ENCODE measurements around the gene CTDSPL. TPM values are rescaled to one million over a fixed set of nuclear protein-coding genes. Genes with fewer than 3 reads are reported as not detected.

Gene CTDSPL
- total and polyA plus RNA-seq, 10 of the 15 experiments (the other 5 are each of a cell fraction or from before 2014, with no cell fraction given), result 0.05 to 0.51 (median 0.18) TPM; not detected in 6

DNA sequence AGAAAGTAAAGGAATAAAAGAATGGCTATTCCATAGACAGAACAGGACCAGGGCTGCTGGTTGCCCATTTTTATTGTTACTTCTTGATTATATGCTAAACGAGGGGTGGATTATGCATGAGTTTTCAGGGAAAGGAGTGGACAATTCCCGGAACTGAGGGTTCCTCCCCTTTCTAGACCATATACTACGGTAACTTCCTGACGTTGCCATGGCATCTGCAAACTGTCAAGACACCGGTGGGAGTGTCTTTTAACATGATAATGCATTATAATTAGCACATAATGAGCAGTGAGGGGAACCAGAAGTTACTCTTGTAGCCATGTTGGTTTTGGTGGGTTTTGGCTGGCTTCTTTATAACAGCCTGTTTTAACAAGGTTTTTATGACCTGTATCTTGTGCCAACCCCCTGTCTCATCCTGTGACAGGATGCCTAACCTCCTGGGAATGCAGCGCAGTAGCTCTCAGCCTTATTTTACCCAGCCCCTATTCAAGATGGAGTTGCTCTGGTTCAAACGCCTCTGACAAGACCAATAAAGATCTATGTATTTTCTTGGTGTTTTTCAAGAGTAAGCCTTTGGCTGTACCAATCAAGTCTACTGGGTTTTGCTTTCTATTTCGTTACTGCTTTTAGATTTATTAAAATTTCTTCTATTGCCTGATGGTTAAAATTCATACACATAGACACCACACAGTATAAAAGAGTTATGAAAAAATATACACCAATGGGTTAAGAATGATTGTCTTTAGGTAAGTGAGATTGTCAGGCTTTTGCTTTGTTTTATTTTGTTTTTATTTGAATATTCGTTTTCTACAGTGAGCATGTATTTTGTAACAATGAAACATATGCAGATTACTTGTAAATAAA is 37.4 kb upstream of the CTDSPL start:
- in situ Hi-C loops (cut with MboI) (no loop called here), intact Hi-C loops (cut with micrococcal nuclease; ENCODE audit: unreplicated experiment) (no loop called here)
- H2AFZ ChIP-seq (ENCODE audit: control insufficient read depth, low read depth, low read length), result no peak overlapping the region
- FAIRE-seq, result no peak
- WGBS (ENCODE audit: insufficient coverage, insufficient replicate concordance, low lambda C conversion rate, missing lambda C conversion rate), result 26% methylated on average over 9 of the region's 9 CpGs
- H3K27ac ChIP-seq (ENCODE audit: control insufficient read depth, insufficient read depth), result no peak overlapping the region
- H3K27me3 ChIP-seq (replicated peaks in 1 of 2; ENCODE audit: control insufficient read depth in 2 of 2, insufficient read depth in 2 of 2, low read length in 1 of 2), result 0 out of 4 replicates have a peak, but pooled peaks cover 0 to 2% of the 10 kb centered on the region in 2 experiments
- H3K9me3 ChIP-seq (replicated peaks; ENCODE audit: control insufficient read depth, insufficient read depth, low read length), result no peaks in the 10 kb centered on the region
- DNase-seq (ENCODE audit: low read depth, low spot score), result no peak
- ChIA-PET POLR2A (no interaction called here), CTCF (no interaction called here), SMC1A (ENCODE audit: uncharacterized antibody, unreplicated experiment) (no interaction called here), RAD21 (ENCODE audit: unreplicated experiment) (no interaction called here)
- no peaks in the 10 kb centered on the region for H4K20me1 ChIP-seq (ENCODE audit: control insufficient read depth, insufficient read depth)
- no peaks in the 10 kb centered on the region for H3K36me3 ChIP-seq (ENCODE audit: control insufficient read depth in 2 of 2, insufficient read depth in 2 of 2, low read length in 1 of 2)
- ATAC-seq, result no peak
- BruUV-seq (replicated peaks), result no TSS peak
- no peak overlapping the region for H3K4me3 ChIP-seq
- no peak overlapping the region for H3K9ac ChIP-seq (ENCODE audit: control insufficient read depth, insufficient read depth, low read length)
- H3K79me2 ChIP-seq (ENCODE audit: control insufficient read depth, insufficient read depth, low read length), result no peaks in the 10 kb centered on the region
- TF ChIP-seq CHD1 (IDR thresholded peaks at IDR 0.05; ENCODE audit: low read depth, low read length), result no peak
- TF ChIP-seq SRF (IDR thresholded peaks at IDR 0.05; ENCODE audit: low read depth in 2 of 2, low read length in 2 of 2), result 0 out of 4 replicates have a peak, but pooled peaks of 1 of the 2 experiments have one; percentile 43
- no peaks in the 10 kb centered on the region for H3K4me1 ChIP-seq (ENCODE audit: control insufficient read depth, insufficient read depth, low read length)
- no peak overlapping the region for H3K4me2 ChIP-seq (ENCODE audit: control insufficient read depth, insufficient read depth)

DNA sequence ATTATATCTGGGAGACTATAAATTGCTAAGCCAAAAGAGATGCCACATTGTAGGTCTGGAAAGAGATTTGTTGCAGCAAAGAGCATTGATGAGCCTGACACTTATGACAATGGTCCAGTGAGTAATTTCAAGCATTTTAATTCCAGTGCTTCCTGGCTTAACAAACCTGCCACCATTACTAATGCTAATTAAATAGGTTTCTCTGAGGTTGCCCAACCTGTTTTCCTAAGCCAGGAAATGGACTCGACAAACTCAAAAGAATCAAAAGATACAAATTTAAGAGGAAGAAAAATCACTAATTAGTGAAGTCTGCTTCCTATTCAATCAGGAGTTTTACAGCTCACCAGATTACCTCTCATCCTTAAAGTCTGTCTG is 36.7 kb upstream of the CTDSPL start:
- H3K27ac ChIP-seq (ENCODE audit: control insufficient read depth, insufficient read depth), result no peak overlapping the region
- no peak overlapping the region for H3K9ac ChIP-seq (ENCODE audit: control insufficient read depth, insufficient read depth, low read length)
- FAIRE-seq (no peak), DNase-seq (ENCODE audit: low read depth, low spot score) (no peak), ATAC-seq (no peak)
- H3K4me2 ChIP-seq (ENCODE audit: control insufficient read depth, insufficient read depth), result no peak overlapping the region
- no peak overlapping the region for H2AFZ ChIP-seq (ENCODE audit: control insufficient read depth, low read depth, low read length)
- no TSS peak for BruUV-seq (replicated peaks)
- POLR2A ChIA-PET, result no interaction called here
- SMC1A ChIA-PET (ENCODE audit: uncharacterized antibody, unreplicated experiment), result interaction anchor here (1.1 kb wide), 1 partner anchor 9 kb away, joined by 3 read pairs; no protein-coding TSS in a partner anchor
- H3K9me3 ChIP-seq (replicated peaks; ENCODE audit: control insufficient read depth, insufficient read depth, low read length), result no peaks in the 10 kb centered on the region
- no peaks in the 10 kb centered on the region for H3K4me1 ChIP-seq (ENCODE audit: control insufficient read depth, insufficient read depth, low read length)
- no peaks in the 10 kb centered on the region for H4K20me1 ChIP-seq (ENCODE audit: control insufficient read depth, insufficient read depth)
- 20% methylated on average over 1 of the region's 1 CpG for WGBS (ENCODE audit: insufficient coverage, insufficient replicate concordance, low lambda C conversion rate, missing lambda C conversion rate)
- H3K79me2 ChIP-seq (ENCODE audit: control insufficient read depth, insufficient read depth, low read length), result no peaks in the 10 kb centered on the region
- no peak overlapping the region for H3K4me3 ChIP-seq
- intact Hi-C loops (cut with micrococcal nuclease; ENCODE audit: unreplicated experiment), result no loop called here
- in situ Hi-C loops (cut with MboI), result no loop called here
- CTCF ChIA-PET, result no interaction called here
- 0 out of 4 replicates have a peak, but pooled peaks cover 0 to 2% of the 10 kb centered on the region in 2 experiments for H3K27me3 ChIP-seq (replicated peaks in 1 of 2; ENCODE audit: control insufficient read depth in 2 of 2, insufficient read depth in 2 of 2, low read length in 1 of 2)
- H3K36me3 ChIP-seq (ENCODE audit: control insufficient read depth in 2 of 2, insufficient read depth in 2 of 2, low read length in 1 of 2), result no peaks in the 10 kb centered on the region
- TF ChIP-seq PAX8 (IDR thresholded peaks at IDR 0.05) (no peak), SIN3A (IDR thresholded peaks at IDR 0.05; ENCODE audit: low read depth, low read length) (no peak), TCF12 (IDR thresholded peaks at IDR 0.05; ENCODE audit: low read depth, low read length) (no peak), SMC3 (IDR thresholded peaks at IDR 0.05; ENCODE audit: borderline replicate concordance, low read length) (no peak), CHD2 (IDR thresholded peaks at IDR 0.05; ENCODE audit: borderline replicate concordance, low read depth, low read length) (no peak)
- RAD21 ChIA-PET (ENCODE audit: unreplicated experiment), result no interaction called here

Measured in GM12878 (cell line).